Measurements from ENCODE around the gene ST6GALNAC6. TPM values are rescaled to one million over a fixed set of nuclear protein-coding genes. Genes with fewer than 3 reads are reported as not detected.
"Not testable (repeated sequence)": the region's sequence is repeated elsewhere in the genome, so short reads cannot be mapped to it uniquely, and the experiment has no call there.

Gene ST6GALNAC6
- total RNA-seq, 1 donor: 53.2 TPM

DNA sequence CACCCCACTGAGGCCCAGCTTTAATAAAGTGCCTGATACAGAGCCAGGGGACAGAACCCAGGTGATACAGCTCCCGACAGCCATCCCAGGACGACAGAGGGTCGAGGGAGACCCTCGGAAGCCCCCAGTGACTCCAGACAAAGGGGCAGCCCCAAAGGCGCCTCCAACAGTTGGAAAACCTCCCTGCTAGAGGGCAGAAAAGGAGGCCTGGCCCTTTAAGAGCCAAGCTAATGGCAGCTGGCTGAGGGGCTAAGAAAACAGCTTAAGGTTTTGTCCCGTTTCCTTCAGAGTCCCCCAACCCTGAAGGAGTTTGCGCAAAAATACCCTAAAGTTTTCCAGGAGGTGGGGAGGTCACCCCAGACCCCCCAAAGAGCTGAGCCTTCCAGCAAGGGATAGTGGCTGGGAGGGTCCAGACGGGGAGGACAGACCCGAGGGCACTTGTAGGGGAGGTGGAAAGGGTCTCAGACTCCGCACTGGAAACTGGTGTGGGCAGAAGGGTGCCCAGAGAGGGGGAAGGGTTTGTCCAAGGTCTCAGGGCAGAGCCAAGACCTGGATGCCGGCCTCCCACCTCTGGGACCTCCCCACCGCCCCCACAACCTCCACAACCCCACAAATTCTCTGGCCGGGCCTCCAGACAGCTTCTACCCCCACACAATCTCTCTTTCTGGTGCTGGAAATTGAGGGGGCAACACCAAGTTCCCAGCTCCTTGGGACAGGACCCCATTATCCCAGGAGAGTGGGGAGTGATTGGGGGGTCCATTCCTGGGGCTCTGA lies 13.7 kb downstream of the ST6GALNAC6 start:
- peaks cover 19% of the 10 kb centered on the region for H4K20me1 ChIP-seq (ENCODE audit: insufficient read depth, low read length)
- TF ChIP-seq, protein P1, sequence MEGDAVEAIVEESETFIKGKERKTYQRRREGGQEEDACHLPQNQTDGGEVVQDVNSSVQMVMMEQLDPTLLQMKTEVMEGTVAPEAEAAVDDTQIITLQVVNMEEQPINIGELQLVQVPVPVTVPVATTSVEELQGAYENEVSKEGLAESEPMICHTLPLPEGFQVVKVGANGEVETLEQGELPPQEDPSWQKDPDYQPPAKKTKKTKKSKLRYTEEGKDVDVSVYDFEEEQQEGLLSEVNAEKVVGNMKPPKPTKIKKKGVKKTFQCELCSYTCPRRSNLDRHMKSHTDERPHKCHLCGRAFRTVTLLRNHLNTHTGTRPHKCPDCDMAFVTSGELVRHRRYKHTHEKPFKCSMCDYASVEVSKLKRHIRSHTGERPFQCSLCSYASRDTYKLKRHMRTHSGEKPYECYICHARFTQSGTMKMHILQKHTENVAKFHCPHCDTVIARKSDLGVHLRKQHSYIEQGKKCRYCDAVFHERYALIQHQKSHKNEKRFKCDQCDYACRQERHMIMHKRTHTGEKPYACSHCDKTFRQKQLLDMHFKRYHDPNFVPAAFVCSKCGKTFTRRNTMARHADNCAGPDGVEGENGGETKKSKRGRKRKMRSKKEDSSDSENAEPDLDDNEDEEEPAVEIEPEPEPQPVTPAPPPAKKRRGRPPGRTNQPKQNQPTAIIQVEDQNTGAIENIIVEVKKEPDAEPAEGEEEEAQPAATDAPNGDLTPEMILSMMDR (IDR thresholded peaks at IDR 0.05; ENCODE audit: extremely low read depth, low read depth, low read length): no peak
- H2AFZ ChIP-seq (ENCODE audit: low read length): no peak overlapping the region
- no peaks in the 10 kb centered on the region for H3K9me3 ChIP-seq (ENCODE audit: low read depth, low read length)
- no peak overlapping the region for H3K27ac ChIP-seq (ENCODE audit: low read depth, low read length)
- peaks cover 47% of the 10 kb centered on the region for H3K36me3 ChIP-seq (ENCODE audit: insufficient read depth, low read length)
- no peaks in the 10 kb centered on the region for H3K4me1 ChIP-seq (ENCODE audit: insufficient read depth, low read length)
- DNase-seq (ENCODE audit: insufficient read length, low spot score, missing footprints): peak; percentile 14
- no peak overlapping the region for H3K4me3 ChIP-seq (ENCODE audit: insufficient read depth, low read length)
- H3K4me2 ChIP-seq (ENCODE audit: insufficient read depth, low read length): no peak overlapping the region
- no peaks in the 10 kb centered on the region for H3K27me3 ChIP-seq (ENCODE audit: insufficient read depth, low read length)
- H3K79me2 ChIP-seq (ENCODE audit: insufficient read depth, low read length): no peaks in the 10 kb centered on the region

- Histone ChIP-seq H3K4me2 (ENCODE audit: insufficient read depth, low read length) (no peak overlapping the region), H3K9me3 (ENCODE audit: low read depth, low read length) (no peaks in the 10 kb centered on the region), H3K79me2 (ENCODE audit: insufficient read depth, low read length) (no peaks in the 10 kb centered on the region), H3K36me3 (ENCODE audit: insufficient read depth, low read length) (peaks cover 40% of the 10 kb centered on the region), H3K4me1 (ENCODE audit: insufficient read depth, low read length) (no peaks in the 10 kb centered on the region), H4K20me1 (ENCODE audit: insufficient read depth, low read length) (peaks cover 19% of the 10 kb centered on the region), H3K4me3 (ENCODE audit: insufficient read depth, low read length) (no peak overlapping the region), H3K27me3 (ENCODE audit: insufficient read depth, low read length) (no peaks in the 10 kb centered on the region), H2AFZ (ENCODE audit: low read length) (no peak overlapping the region), H3K27ac (ENCODE audit: low read depth, low read length) (no peak overlapping the region)
- peak; percentile 49 for DNase-seq (ENCODE audit: insufficient read length, low spot score, missing footprints)
- TF ChIP-seq, protein P1 (IDR thresholded peaks at IDR 0.05; ENCODE audit: extremely low read depth, low read depth, low read length): no peak
These were observed 14.4 kb downstream of the ST6GALNAC6 start for GRCh38 chr9:127884976-127885490.

GRCh38 chr9:127884427-127884911 lies 14.9 kb downstream of the ST6GALNAC6 start:
- Histone ChIP-seq H3K4me3 (ENCODE audit: insufficient read depth, low read length) (no peak overlapping the region), H3K4me1 (ENCODE audit: insufficient read depth, low read length) (no peaks in the 10 kb centered on the region), H3K36me3 (ENCODE audit: insufficient read depth, low read length) (peaks cover 35% of the 10 kb centered on the region), H2AFZ (ENCODE audit: low read length) (no peak overlapping the region), H3K9me3 (ENCODE audit: low read depth, low read length) (no peaks in the 10 kb centered on the region), H3K79me2 (ENCODE audit: insufficient read depth, low read length) (no peaks in the 10 kb centered on the region), H3K4me2 (ENCODE audit: insufficient read depth, low read length) (no peak overlapping the region), H3K27me3 (ENCODE audit: insufficient read depth, low read length) (no peaks in the 10 kb centered on the region), H3K27ac (ENCODE audit: low read depth, low read length) (no peak overlapping the region), H4K20me1 (ENCODE audit: insufficient read depth, low read length) (peaks cover 19% of the 10 kb centered on the region)
- peak; percentile 58 for DNase-seq (ENCODE audit: insufficient read length, low spot score, missing footprints)
- TF ChIP-seq, protein P1 (IDR thresholded peaks at IDR 0.05; ENCODE audit: extremely low read depth, low read depth, low read length): no peak

- no peak overlapping the region for H2AFZ ChIP-seq (ENCODE audit: low read length)
- no peaks in the 10 kb centered on the region for H3K9me3 ChIP-seq (ENCODE audit: low read depth, low read length)
- H3K4me3 ChIP-seq (ENCODE audit: insufficient read depth, low read length): no peak overlapping the region
- peaks cover 19% of the 10 kb centered on the region for H4K20me1 ChIP-seq (ENCODE audit: insufficient read depth, low read length)
- H3K4me1 ChIP-seq (ENCODE audit: insufficient read depth, low read length): no peaks in the 10 kb centered on the region
- no peaks in the 10 kb centered on the region for H3K27me3 ChIP-seq (ENCODE audit: insufficient read depth, low read length)
- no peak overlapping the region for H3K4me2 ChIP-seq (ENCODE audit: insufficient read depth, low read length)
- no peaks in the 10 kb centered on the region for H3K79me2 ChIP-seq (ENCODE audit: insufficient read depth, low read length)
- peaks cover 32% of the 10 kb centered on the region for H3K36me3 ChIP-seq (ENCODE audit: insufficient read depth, low read length)
- DNase-seq (ENCODE audit: insufficient read length, low spot score, missing footprints): peak; percentile 29
- TF ChIP-seq, protein P1 (IDR thresholded peaks at IDR 0.05; ENCODE audit: extremely low read depth, low read depth, low read length): no peak
- H3K27ac ChIP-seq (ENCODE audit: low read depth, low read length): no peak overlapping the region
These were observed 15.4 kb downstream of the ST6GALNAC6 start for GRCh38 chr9:127883959-127884358.

- H3K9me3 ChIP-seq (ENCODE audit: low read depth, low read length); DNase-seq (ENCODE audit: insufficient read length, low spot score, missing footprints); H2AFZ ChIP-seq (ENCODE audit: low read length); H3K4me3 ChIP-seq (ENCODE audit: insufficient read depth, low read length); H3K27me3 ChIP-seq (ENCODE audit: insufficient read depth, low read length); H3K27ac ChIP-seq (ENCODE audit: low read depth, low read length); H3K79me2 ChIP-seq (ENCODE audit: insufficient read depth, low read length); H3K4me2 ChIP-seq (ENCODE audit: insufficient read depth, low read length): not testable (repeated sequence)
- peaks cover 12% of the 10 kb centered on the region for H4K20me1 ChIP-seq (ENCODE audit: insufficient read depth, low read length)
- H3K36me3 ChIP-seq (ENCODE audit: insufficient read depth, low read length): peaks cover 15% of the 10 kb centered on the region
- peaks cover 10% of the 10 kb centered on the region for H3K4me1 ChIP-seq (ENCODE audit: insufficient read depth, low read length)
These were observed 17.7 kb downstream of the ST6GALNAC6 start for GRCh38 chr9:127881715-127882114.

All from osteoblast (primary cell).